Nephron progenitor cell (in vitro differentiated cells): ENCODE data around the gene SH3D21.

Experiments used
- DNase-seq: peaks from one replicate; pipeline ENCODE4 v3.0.0; 2021
- H3K27ac Mint-ChIP-seq: 2 replicates; pipeline ENCODE4 v1.8.0; 2021; ENCODE audit warnings: mild to moderate bottlenecking, moderate library complexity, mixed read lengths
- H3K27me3 Mint-ChIP-seq: 2 replicates; pipeline ENCODE4 v1.8.0; 2021; ENCODE audit warnings: mild to moderate bottlenecking, low read depth, mixed read lengths; ENCODE audit not compliant: poor library complexity
- H3K36me3 Mint-ChIP-seq: 2 replicates; pipeline ENCODE4 v1.8.0; 2021; ENCODE audit warnings: low read depth, mixed read lengths
- H3K4me1 Mint-ChIP-seq: 2 replicates; pipeline ENCODE4 v1.8.0; 2021; ENCODE audit warnings: mixed read lengths
- H3K4me3 Mint-ChIP-seq: 2 replicates; pipeline ENCODE4 v1.8.0; 2021; ENCODE audit warnings: mild to moderate bottlenecking, moderate library complexity, mixed read lengths
- H3K9me3 Mint-ChIP-seq: 2 replicates; pipeline ENCODE4 v1.8.0; 2021; ENCODE audit warnings: mild to moderate bottlenecking, moderate library complexity, mixed read lengths
- CTCF ChIP-seq: fragments of 200-600 bp; sonication (generic); IDR thresholded peaks from 2 replicates; pipeline ENCODE4 v1.5.0; 2021; ENCODE audit warnings: antibody characterized with exemption

The SH3D21 gene

DNA sequence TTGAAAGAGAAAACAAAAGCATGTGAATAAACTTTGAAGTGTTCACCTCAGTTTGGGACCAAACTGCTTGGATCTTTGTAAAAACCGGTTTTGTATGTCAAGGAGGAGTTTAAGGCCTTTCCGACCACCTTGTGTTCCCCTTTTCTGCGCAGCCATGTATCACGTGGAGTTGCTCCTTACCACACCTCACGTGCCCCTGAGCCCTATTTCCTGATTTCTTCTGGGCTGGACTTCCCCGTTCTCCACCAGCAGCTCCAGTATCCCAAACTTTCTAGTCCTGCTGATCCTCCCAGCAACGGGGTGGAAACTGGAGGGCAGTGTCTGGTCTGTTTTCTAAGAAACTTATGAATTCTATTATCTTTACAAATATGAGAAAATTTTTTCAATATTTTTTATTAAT, 1.6 kb upstream of the SH3D21 start:
- Mint-ChIP-seq H3K27me3 (no peaks in the 10 kb centered on the region), H3K4me1 (peaks cover 26% of the 10 kb centered on the region), H3K27ac (no peak overlapping the region), H3K9me3 (no peaks in the 10 kb centered on the region), H3K36me3 (peaks cover 51% of the 10 kb centered on the region), H3K4me3 (no peak overlapping the region)
- TF ChIP-seq CTCF, result no peak
- DNase-seq, result no peak

- TF ChIP-seq CTCF, result no peak
- no peak for DNase-seq
- Mint-ChIP-seq H3K27me3 (no peaks in the 10 kb centered on the region), H3K4me1 (peaks cover 26% of the 10 kb centered on the region), H3K36me3 (peaks cover 50% of the 10 kb centered on the region), H3K27ac (peak overlapping the region; percentile 31), H3K9me3 (no peaks in the 10 kb centered on the region), H3K4me3 (peak overlapping the region; percentile 91)
These were observed 926 bp upstream of the SH3D21 start for GRCh38 chr1:36304970-36305914.

DNA sequence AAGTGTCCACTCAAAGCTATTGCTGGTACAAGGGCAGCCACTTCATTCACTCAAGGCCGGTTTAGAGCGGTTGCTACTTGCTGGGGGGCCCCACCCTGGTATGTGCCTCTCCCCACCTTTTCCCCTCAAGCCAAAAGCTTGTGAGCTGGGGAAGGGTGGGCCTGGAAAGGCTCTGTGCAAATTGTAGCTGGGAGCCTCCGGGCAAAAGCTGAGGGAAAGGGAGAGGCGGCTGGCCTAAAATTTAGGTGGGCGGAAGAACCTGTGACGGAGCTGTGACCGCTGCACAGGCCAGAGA, 306 bp upstream of the SH3D21 start:
- no peaks in the 10 kb centered on the region for H3K9me3 Mint-ChIP-seq
- peak overlapping the region; percentile 91 for H3K4me3 Mint-ChIP-seq
- H3K27me3 Mint-ChIP-seq, result no peaks in the 10 kb centered on the region
- H3K36me3 Mint-ChIP-seq, result peaks cover 49% of the 10 kb centered on the region
- no peak overlapping the region for H3K27ac Mint-ChIP-seq
- TF ChIP-seq CTCF, result no peak
- H3K4me1 Mint-ChIP-seq, result peaks cover 26% of the 10 kb centered on the region
- no peak for DNase-seq

GRCh38 chr1:36306902-36307456, 811 bp downstream of the SH3D21 start:
- H3K4me3 Mint-ChIP-seq, result peak overlapping the region; percentile 91
- no peaks in the 10 kb centered on the region for H3K27me3 Mint-ChIP-seq
- DNase-seq, result peak; percentile 97
- no peak overlapping the region for H3K27ac Mint-ChIP-seq
- no peaks in the 10 kb centered on the region for H3K9me3 Mint-ChIP-seq
- H3K4me1 Mint-ChIP-seq, result peaks cover 26% of the 10 kb centered on the region
- H3K36me3 Mint-ChIP-seq, result peaks cover 50% of the 10 kb centered on the region
- no peak for TF ChIP-seq CTCF

DNA sequence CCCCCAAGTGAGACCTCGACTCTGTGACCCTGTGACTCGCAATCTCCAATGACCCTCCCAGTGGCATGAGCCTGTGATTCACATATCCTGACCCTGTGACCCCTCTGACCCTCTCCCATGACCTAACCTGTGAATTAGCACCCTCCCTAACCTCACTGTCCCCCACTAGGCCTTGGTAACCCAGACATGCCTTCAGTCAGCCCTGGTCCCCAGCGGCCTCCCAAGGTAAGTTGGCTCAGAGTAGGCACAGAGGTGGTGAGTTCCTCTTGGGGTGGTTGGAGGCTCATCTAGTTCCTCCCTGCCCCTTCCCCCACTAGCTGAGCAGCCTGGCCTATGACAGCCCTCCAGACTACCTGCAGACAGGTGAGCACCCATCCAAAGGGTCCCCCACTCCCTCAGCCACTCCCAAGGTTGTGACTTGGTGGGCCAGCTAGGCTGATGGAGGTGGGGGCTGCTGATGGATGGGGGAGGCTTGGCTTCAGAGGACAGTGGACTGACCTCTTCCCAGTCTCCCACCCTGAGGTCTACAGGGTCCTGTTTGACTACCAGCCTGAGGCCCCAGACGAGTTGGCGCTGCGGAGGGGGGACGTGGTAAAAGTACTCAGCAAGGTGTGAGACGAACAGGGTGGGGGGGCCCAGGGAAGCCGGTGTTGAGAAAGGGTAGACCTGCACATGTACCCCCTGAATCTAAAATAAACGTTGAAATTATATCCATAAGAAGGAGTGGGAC, 1.6 kb downstream of the SH3D21 start:
- Mint-ChIP-seq H3K4me3 (peak overlapping the region; percentile 91), H3K27me3 (no peaks in the 10 kb centered on the region), H3K4me1 (peaks cover 26% of the 10 kb centered on the region), H3K27ac (no peak overlapping the region), H3K9me3 (no peaks in the 10 kb centered on the region), H3K36me3 (peaks cover 48% of the 10 kb centered on the region)
- peak; percentile 19 for DNase-seq
- no peak for TF ChIP-seq CTCF
